Measurements from ENCODE around the gene FAM168B.

GRCh38 chr2:131042148-131042775 is 51.0 kb downstream of the FAM168B start:
- no peak for TF ChIP-seq SUZ12 (IDR thresholded peaks at IDR 0.05; ENCODE audit: extremely low read depth, insufficient read depth, insufficient read length)
- TF ChIP-seq ZNF274 (IDR thresholded peaks at IDR 0.05; ENCODE audit: low read depth, low read length), result no peak
- no peak for TF ChIP-seq YY1 (IDR thresholded peaks at IDR 0.05; ENCODE audit: insufficient read depth, insufficient read length)
